H1 (cell line): ENCODE data around the gene XPNPEP2. TPM values are rescaled to one million over a fixed set of nuclear protein-coding genes. Genes with fewer than 3 reads are reported as not detected.

ENCODE experiments used
- CTCF ChIA-PET: fragments of 300-600 bp; sonication (Branson Sonifier 250); formaldehyde crosslinking; loops from one replicate; lab custom pipeline; 2021; ENCODE audit not compliant: partially characterized antibody; lab: Charles Lee
- POLR2A ChIA-PET: fragments of 300-600 bp; sonication (Branson Sonifier 250); formaldehyde crosslinking; loops from one replicate; lab custom pipeline; 2021; ENCODE audit warnings: inconsistent platforms; ENCODE audit not compliant: partially characterized antibody; lab: Charles Lee
- DNase-seq, 2 experiments: peaks; one replicate each; pipeline versions ENCODE4 v3.0.0 to v3.0.0-alpha.2; 2010 to 2022; ENCODE audit warnings: low spot score in 2 of 2, low read depth in 1 of 2, mixed read lengths in 1 of 2
- FAIRE-seq: peaks from 2 replicates; lab custom pipeline; 2011; peaks lifted over from hg19 to GRCh38; lab: Jason Lieb, UNC
- H2AFZ ChIP-seq: 2 replicates; pipeline ENCODE4 v1.8.1; 2012; ENCODE audit warnings: low read length, inconsistent platforms
- H2AK5ac ChIP-seq: 2 replicates; pipeline ENCODE4 v1.6.1; 2013; ENCODE audit warnings: low read depth, low read length
- H2BK120ac ChIP-seq: replicated peaks from 2 replicates; pipeline ENCODE3; 2013; ENCODE audit warnings: low read depth, low read length, inconsistent platforms
- H2BK12ac ChIP-seq: 2 replicates; pipeline ENCODE4 v1.6.1; 2013; ENCODE audit warnings: low read depth, low read length
- H2BK15ac ChIP-seq: 2 replicates; pipeline ENCODE4 v1.6.1; 2013; ENCODE audit warnings: low read length
- H2BK20ac ChIP-seq: 2 replicates; pipeline ENCODE4 v1.6.1; 2013; ENCODE audit warnings: low read length
- H2BK5ac ChIP-seq: 2 replicates; pipeline ENCODE4 v1.6.1; 2013; ENCODE audit warnings: low read depth, low read length
- H3K14ac ChIP-seq: 2 replicates; pipeline ENCODE4 v1.6.1; 2013; ENCODE audit warnings: inconsistent platforms; ENCODE audit not compliant: insufficient read length
- H3K18ac ChIP-seq: 2 replicates; pipeline ENCODE4 v1.6.1; 2013; ENCODE audit warnings: low read length; ENCODE audit errors: extremely low read depth
- H3K23ac ChIP-seq: 2 replicates; pipeline ENCODE4 v1.6.1; 2013; ENCODE audit warnings: inconsistent platforms; ENCODE audit not compliant: insufficient read length
- H3K23me2 ChIP-seq: 2 replicates; pipeline ENCODE4 v1.6.1; 2013; ENCODE audit warnings: low read depth, low read length
- H3K27ac ChIP-seq: 2 replicates; pipeline ENCODE4 v1.6.1; 2011; ENCODE audit warnings: low read depth, low read length, inconsistent platforms
- H3K27me3 ChIP-seq, 4 experiments: replicated peaks in 1 of 4; 1 replicate in 1 of 4; 2 replicates in 3 of 4; pipeline versions ENCODE4 v1.6.1 to v1.8.1; 2011 to 2013; ENCODE audit warnings: low read length in 3 of 4, mild to moderate bottlenecking in 3 of 4, inconsistent platforms in 2 of 4, mixed read lengths in 2 of 4, moderate library complexity in 1 of 4; ENCODE audit not compliant: control insufficient read depth in 3 of 4, insufficient read depth in 3 of 4; ENCODE audit errors: extremely low read depth in 1 of 4
- H3K36me3 ChIP-seq, 4 experiments: 2 replicates each; pipeline versions ENCODE4 v1.6.1 to v1.8.1; 2011 to 2013; ENCODE audit warnings: mild to moderate bottlenecking in 4 of 4, low read length in 3 of 4, moderate library complexity in 2 of 4, control low read depth in 1 of 4, inconsistent platforms in 1 of 4; ENCODE audit not compliant: insufficient read depth in 4 of 4, control insufficient read depth in 2 of 4
- H3K4ac ChIP-seq: replicated peaks from 2 replicates; pipeline ENCODE3; 2013; ENCODE audit warnings: low read length, low read depth, mixed read lengths, inconsistent platforms; ENCODE audit not compliant: insufficient read length
- H3K4me1 ChIP-seq, 4 experiments: replicated peaks in 1 of 4; 1 replicate in 1 of 4; 2 replicates in 3 of 4; pipeline versions ENCODE4 v1.6.1 to v1.8.1; 2011 to 2013; ENCODE audit warnings: low read length in 3 of 4, inconsistent platforms in 2 of 4, mixed read lengths in 1 of 4; ENCODE audit not compliant: insufficient read depth in 4 of 4, control insufficient read depth in 3 of 4
- H3K4me2 ChIP-seq, 2 experiments: 2 replicates each; pipeline versions ENCODE4 v1.6.1 to v1.8.1; 2011 to 2013; ENCODE audit warnings: low read depth in 2 of 2, low read length in 2 of 2, control low read depth in 1 of 2, inconsistent platforms in 1 of 2, mild to moderate bottlenecking in 1 of 2; ENCODE audit not compliant: insufficient read depth in 1 of 2
- H3K4me3 ChIP-seq, 4 experiments: fragments of 200-600, 300-600 bp in 1 of 4; sonication (generic), shearing (Covaris generic), sonication (Bioruptor Twin) in 1 of 4; 2 replicates each; pipeline versions ENCODE4 v1.5.1 to v1.8.1; 2011 to 2016; ENCODE audit warnings: low read length in 4 of 4, low read depth in 3 of 4, control low read depth in 2 of 4, inconsistent platforms in 2 of 4, mild to moderate bottlenecking in 2 of 4, mixed read lengths in 1 of 4, moderate library complexity in 1 of 4; ENCODE audit not compliant: insufficient read depth in 2 of 4; ENCODE audit errors: extremely low read depth in 1 of 4
- H3K56ac ChIP-seq: replicated peaks from 2 replicates; pipeline ENCODE3; 2013; ENCODE audit warnings: low read depth, mild to moderate bottlenecking, mixed read lengths, low read length, inconsistent platforms; ENCODE audit not compliant: insufficient read length
- H3K79me1 ChIP-seq: 2 replicates; pipeline ENCODE4 v1.6.1; 2013; ENCODE audit warnings: low read depth, low read length, control low read depth
- H3K79me2 ChIP-seq, 2 experiments: 2 replicates each; pipeline versions ENCODE4 v1.6.1 to v1.8.1; 2012 to 2013; ENCODE audit warnings: low read length in 2 of 2, mild to moderate bottlenecking in 2 of 2, inconsistent platforms in 1 of 2; ENCODE audit not compliant: insufficient read depth in 2 of 2, control insufficient read depth in 1 of 2
- H3K9ac ChIP-seq, 4 experiments: replicated peaks in 1 of 4; 1 replicate in 1 of 4; 2 replicates in 3 of 4; pipeline versions ENCODE4 v1.6.1 to v1.8.1; 2011 to 2013; ENCODE audit warnings: low read depth in 3 of 4, low read length in 3 of 4, control low read depth in 2 of 4, mild to moderate bottlenecking in 2 of 4, moderate library complexity in 2 of 4, inconsistent platforms in 1 of 4; ENCODE audit errors: extremely low read depth in 1 of 4
- H3K9me3 ChIP-seq, 2 experiments: 2 replicates each; pipeline versions ENCODE4 v1.6.1 to v1.8.1; 2012 to 2013; ENCODE audit warnings: mild to moderate bottlenecking in 2 of 2, moderate library complexity in 2 of 2, control low read depth in 1 of 2, inconsistent platforms in 1 of 2, low read depth in 1 of 2, low read length in 1 of 2, mixed read lengths in 1 of 2; ENCODE audit not compliant: insufficient read depth in 2 of 2
- H4K20me1 ChIP-seq, 2 experiments: replicated peaks in 1 of 2; 2 replicates each; pipeline versions ENCODE3 to v1.8.1; 2011 to 2013; ENCODE audit warnings: inconsistent platforms in 2 of 2, low read length in 2 of 2, mild to moderate bottlenecking in 1 of 2; ENCODE audit not compliant: insufficient read depth in 2 of 2, control insufficient read depth in 1 of 2
- H4K5ac ChIP-seq: 2 replicates; pipeline ENCODE4 v1.6.1; 2013; ENCODE audit warnings: low read length, low read depth, mixed read lengths, inconsistent platforms; ENCODE audit not compliant: insufficient read length
- H4K8ac ChIP-seq: 2 replicates; pipeline ENCODE4 v1.8.0; 2013; ENCODE audit warnings: mild to moderate bottlenecking, moderate library complexity, low read length, inconsistent platforms; ENCODE audit not compliant: insufficient read depth; ENCODE audit errors: extremely low read depth
- H4K91ac ChIP-seq: replicated peaks from 2 replicates; pipeline ENCODE3; 2013; ENCODE audit warnings: low read length, mixed read lengths, inconsistent platforms; ENCODE audit not compliant: insufficient read length
- ASH2L ChIP-seq: fragments of 200-600, 300-600 bp; sonication (generic); IDR thresholded peaks from one replicate; pipeline ENCODE4 v1.7.1; 2017; ENCODE audit warnings: low read length
- BACH1 ChIP-seq: IDR thresholded peaks from 2 replicates; pipeline ENCODE4 v1.6.1; 2012; ENCODE audit warnings: low read length, improper control_type of control experiment
- BRCA1 ChIP-seq: IDR thresholded peaks from 2 replicates; pipeline ENCODE4 v1.6.1; 2012; ENCODE audit warnings: low read depth, low read length, improper control_type of control experiment
- HDAC6 ChIP-seq: IDR thresholded peaks from one replicate; pipeline ENCODE4 v1.7.1; 2012; ENCODE audit warnings: low read depth, mild to moderate bottlenecking, inconsistent platforms, low read length, moderate library complexity
- KDM5A ChIP-seq: fragments of 200-600 bp; IDR thresholded peaks from 2 replicates; pipeline ENCODE4 v1.7.1; 2012; ENCODE audit warnings: mild to moderate bottlenecking, low read length, inconsistent platforms, mixed read lengths
- NRF1 ChIP-seq: IDR thresholded peaks from 2 replicates; pipeline ENCODE4 v1.6.1; 2011; ENCODE audit warnings: mild to moderate bottlenecking, low read depth, low read length, improper control_type of control experiment
- RAD21 ChIP-seq, 2 experiments: IDR thresholded peaks in 1 of 2; conservative IDR thresholded peaks in 1 of 2; 2 replicates each; pipeline ENCODE4 v1.6.1; 2011; ENCODE audit warnings: low read depth in 2 of 2, low read length in 2 of 2, improper control_type of control experiment in 1 of 2, inconsistent platforms in 1 of 2, mild to moderate bottlenecking in 1 of 2, moderate library complexity in 1 of 2
- RXRA ChIP-seq: IDR thresholded peaks from 2 replicates; pipeline ENCODE4 v1.6.1; 2011; ENCODE audit warnings: low read depth, mild to moderate bottlenecking, low read length, moderate library complexity; ENCODE audit not compliant: insufficient read depth
- SIX5 ChIP-seq: IDR thresholded peaks from 2 replicates; pipeline ENCODE4 v1.6.1; 2011; ENCODE audit warnings: mild to moderate bottlenecking, low read depth, low read length
- TBP ChIP-seq: IDR thresholded peaks from 2 replicates; pipeline ENCODE4 v1.6.1; 2011; ENCODE audit warnings: low read depth, low read length, improper control_type of control experiment
- WGBS, 2 experiments: shearing (Covaris generic) in 1 of 2; methylation state at CpG; one replicate each; pipeline versions ENCODE4 v1.1.6 to v1.1.7; 2013 to 2015; ENCODE audit warnings: low lambda C conversion rate in 2 of 2, mixed read lengths in 2 of 2, inconsistent platforms in 1 of 2, low coverage in 1 of 2, missing lambda C conversion rate in 1 of 2; ENCODE audit not compliant: insufficient replicate concordance in 2 of 2, insufficient coverage in 1 of 2, insufficient read length in 1 of 2; ENCODE audit errors: extremely low coverage in 1 of 2, missing lambda C conversion rate in 1 of 2; 5-methylcytosine and 5-hydroxymethylcytosine counted together
- polyA plus RNA-seq, 7 experiments: library from polyadenylated mRNA; depleted of rRNA in 3 of 7; stranded (reverse) in 5 of 7; unstranded in 2 of 7; fragments of >200 nt in 5 of 7; fragments of 200-250 nt in 2 of 7; gene quantifications; 1 replicate in 5 of 7; 2 replicates in 1 of 7; 4 replicates in 1 of 7; pipeline versions ENCODE4 v1.2.1 to v1.2.3, GENCODE V29; 2011 to 2013; ENCODE audit warnings: missing spikeins in 2 of 7, mixed read lengths in 2 of 7
- total RNA-seq: library from RNA; stranded (reverse); fragmentation: NEBNext Ultra II Directional; extraction: Animal tissue kit (Norgen Biotek cat#: 25700); gene quantifications from 2 replicates; pipeline ENCODE4 v1.2.1, GENCODE V29; 2021
- TF ChIP-seq, protein P1 (sequence below): IDR thresholded peaks from 2 replicates; pipeline ENCODE4 v1.6.1; 2012; ENCODE audit warnings: low read length, inconsistent platforms
- TF ChIP-seq, protein P2 (sequence below): IDR thresholded peaks from 2 replicates; pipeline ENCODE4 v1.6.1; 2011; ENCODE audit warnings: low read depth, mild to moderate bottlenecking, low read length; ENCODE audit not compliant: insufficient read depth

Gene XPNPEP2
- total and polyA plus RNA-seq, 2 of the 8 experiments (the other 6 are each of a cell fraction or from before 2014, with no cell fraction given), result 0.27 TPM; not detected in 1

GRCh38 chrX:129798456-129798855 lies 59.7 kb downstream of the XPNPEP2 start:
- Histone ChIP-seq H3K4me2 (no peak overlapping the region), H3K4me1 (no peaks in the 10 kb centered on the region), H2BK12ac (no peak overlapping the region), H2AFZ (no peak overlapping the region), H2BK15ac (no peak overlapping the region), H2AK5ac (no peak overlapping the region), H3K23me2 (no peaks in the 10 kb centered on the region), H3K9ac (no peak overlapping the region), H3K79me2 (no peaks in the 10 kb centered on the region), H2BK20ac (no peak overlapping the region), H2BK120ac (no peak overlapping the region), H3K27ac (no peak overlapping the region), H3K36me3 (peaks cover 0 to 4% (median 2%) of the 10 kb centered on the region in 4 experiments; a peak in 2 of 8 replicates), H2BK5ac (no peak overlapping the region), H3K4ac (no peak overlapping the region), H3K18ac (no peak overlapping the region), H4K91ac (no peak overlapping the region), H3K14ac (no peak overlapping the region), H3K23ac (no peak overlapping the region), H3K56ac (no peak overlapping the region), H4K20me1 (no peaks in the 10 kb centered on the region), H3K27me3 (no peaks in the 10 kb centered on the region), H3K79me1 (no peaks in the 10 kb centered on the region), H3K9me3 (no peaks in the 10 kb centered on the region), H4K5ac (no peak overlapping the region), H3K4me3 (no peak overlapping the region), H4K8ac (no peak overlapping the region)
- ChIA-PET POLR2A (interaction anchor here (0.6 kb wide), 1 partner anchor 80 kb away, joined by 3 read pairs; no protein-coding TSS in a partner anchor), CTCF (interaction anchor here (0.9 kb wide), 1 partner anchor 25 kb away, joined by 3 read pairs; no protein-coding TSS in a partner anchor)
- no peak for FAIRE-seq
- no peak for DNase-seq
- TF ChIP-seq ASH2L, result no peak
- no peak for TF ChIP-seq NRF1
- TF ChIP-seq, protein P1, sequence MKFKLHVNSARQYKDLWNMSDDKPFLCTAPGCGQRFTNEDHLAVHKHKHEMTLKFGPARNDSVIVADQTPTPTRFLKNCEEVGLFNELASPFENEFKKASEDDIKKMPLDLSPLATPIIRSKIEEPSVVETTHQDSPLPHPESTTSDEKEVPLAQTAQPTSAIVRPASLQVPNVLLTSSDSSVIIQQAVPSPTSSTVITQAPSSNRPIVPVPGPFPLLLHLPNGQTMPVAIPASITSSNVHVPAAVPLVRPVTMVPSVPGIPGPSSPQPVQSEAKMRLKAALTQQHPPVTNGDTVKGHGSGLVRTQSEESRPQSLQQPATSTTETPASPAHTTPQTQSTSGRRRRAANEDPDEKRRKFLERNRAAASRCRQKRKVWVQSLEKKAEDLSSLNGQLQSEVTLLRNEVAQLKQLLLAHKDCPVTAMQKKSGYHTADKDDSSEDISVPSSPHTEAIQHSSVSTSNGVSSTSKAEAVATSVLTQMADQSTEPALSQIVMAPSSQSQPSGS, result no peak
- TF ChIP-seq KDM5A, result no peak
- TF ChIP-seq RAD21 (IDR thresholded peaks at IDR 0.05 in 1 of 2, conservative IDR thresholded peaks at IDR 0.05 in 1 of 2; ENCODE audit: low read depth in 2 of 2, low read length in 2 of 2), result no peak
- no peak for TF ChIP-seq BACH1
- no peak for TF ChIP-seq HDAC6
- no peak for TF ChIP-seq RXRA
- TF ChIP-seq BRCA1, result no peak
- TF ChIP-seq TBP, result no peak
- TF ChIP-seq, protein P2, sequence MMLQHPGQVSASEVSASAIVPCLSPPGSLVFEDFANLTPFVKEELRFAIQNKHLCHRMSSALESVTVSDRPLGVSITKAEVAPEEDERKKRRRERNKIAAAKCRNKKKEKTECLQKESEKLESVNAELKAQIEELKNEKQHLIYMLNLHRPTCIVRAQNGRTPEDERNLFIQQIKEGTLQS, result no peak
- TF ChIP-seq SIX5, result no peak
- 87% methylated on average over 3 of the region's 3 CpGs; no CpG with 5 or more reads in 1 of the 2 experiments for WGBS, 2 experiments
